Neural progenitor cell (in vitro differentiated cells): ENCODE results near the gene SLC35F3.

Experiments
- CTCF ChIP-seq: fragments of 200-600 bp; sonication (generic); IDR thresholded peaks from 2 replicates; pipeline ENCODE4 v1.5.1; 2017; ENCODE audit warnings: antibody characterized with exemption, mild to moderate bottlenecking
- EZH2 ChIP-seq: fragments of 200-600 bp; sonication (generic); IDR thresholded peaks from 2 replicates; pipeline ENCODE4 v1.6.1; 2017; ENCODE audit warnings: antibody characterized with exemption, mild to moderate bottlenecking, moderate library complexity

GRCh38 chr1:233867028-233867427 lies 37.4 kb upstream of the SLC35F3 start:
- no peak for TF ChIP-seq CTCF
- no peak for TF ChIP-seq EZH2
